GM10847 (cell line): ENCODE measurements around the gene DIO3.

Experiments
- POLR2A ChIP-seq: IDR thresholded peaks from 2 replicates; pipeline ENCODE4 v1.6.1; 2011; ENCODE audit not compliant: insufficient read length; ENCODE audit errors: extremely low read depth

The DIO3 gene

DNA sequence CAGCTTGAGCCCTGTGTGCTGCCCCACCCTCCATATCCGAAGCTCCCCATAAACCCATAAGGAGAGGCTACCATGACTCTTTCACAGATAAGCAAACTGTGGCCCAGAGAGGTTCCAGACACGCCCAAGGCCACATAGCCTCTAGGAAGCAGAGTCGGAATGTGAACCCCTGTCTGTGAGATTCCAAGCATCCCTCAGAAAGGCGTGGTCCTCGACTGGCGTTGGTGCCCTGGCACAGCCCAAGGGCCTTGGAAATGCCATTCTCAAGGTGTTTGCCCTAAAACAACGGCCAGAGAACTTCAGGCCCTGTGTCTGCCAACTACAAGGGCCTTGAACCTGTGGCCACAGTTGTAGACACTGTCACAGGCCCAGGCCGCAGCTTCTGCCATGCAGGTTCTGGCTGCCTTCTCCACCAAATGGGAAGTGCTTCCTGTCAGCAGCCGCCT, 8.5 kb upstream of the DIO3 start:
- TF ChIP-seq POLR2A, result no peak

DNA sequence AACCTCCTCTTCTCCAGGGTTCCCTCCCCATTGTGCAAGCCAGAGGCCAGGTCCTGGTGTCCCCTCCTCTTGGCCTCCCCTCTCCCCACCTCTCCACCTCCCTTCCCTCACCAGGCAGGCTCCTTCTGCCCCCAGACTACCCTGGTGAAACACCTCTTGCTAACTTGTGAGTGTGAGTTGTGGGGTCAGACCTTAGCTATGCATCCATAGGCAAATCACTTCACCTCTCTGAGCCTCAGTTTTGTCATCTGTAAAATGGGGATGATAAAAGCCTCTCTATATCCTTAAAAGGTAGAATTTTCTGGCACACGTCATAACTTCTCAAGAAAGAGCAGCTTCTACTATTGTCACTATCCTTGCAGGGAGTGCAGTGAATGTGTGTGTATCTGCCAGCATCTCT, 7.9 kb upstream of the DIO3 start:
- TF ChIP-seq POLR2A, result no peak

GRCh38 chr14:101553931-101554330, 7.4 kb upstream of the DIO3 start:
- TF ChIP-seq POLR2A, result no peak

DNA sequence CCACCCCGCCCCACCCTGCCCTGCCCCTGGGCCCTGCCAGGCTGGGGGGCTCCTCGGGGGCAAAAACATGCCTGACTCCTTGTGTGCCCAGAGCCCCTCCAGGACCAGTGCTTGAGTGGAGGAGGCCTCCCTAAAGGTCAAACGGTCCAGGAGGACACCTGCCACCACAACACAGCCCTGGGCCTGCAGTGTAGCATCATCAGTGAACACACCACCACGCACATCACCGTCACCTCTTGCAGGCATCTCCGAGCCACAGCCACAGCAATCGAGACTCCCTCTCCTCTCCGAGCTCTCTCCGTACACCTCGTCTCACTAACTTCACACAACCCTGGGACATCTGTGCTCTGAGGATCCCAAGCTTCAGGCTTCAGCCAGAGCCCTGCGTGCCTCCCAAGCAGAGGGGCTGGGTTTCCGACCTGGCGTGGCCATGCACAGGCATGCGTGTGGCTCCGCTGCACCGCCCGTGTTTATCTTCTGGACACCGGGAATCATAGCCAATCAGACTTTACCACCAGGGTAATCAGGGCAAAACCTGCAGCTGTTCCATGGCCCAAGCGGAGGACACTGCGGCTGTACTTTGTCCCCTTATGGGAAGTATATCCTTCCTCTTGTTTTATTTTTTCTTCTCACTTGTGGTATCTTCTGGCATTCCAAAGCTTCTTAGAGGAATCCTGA, 6.2 kb upstream of the DIO3 start:
- no peak for TF ChIP-seq POLR2A

GRCh38 chr14:101556131-101556530, 5.2 kb upstream of the DIO3 start:
- TF ChIP-seq POLR2A, result no peak

- no peak for TF ChIP-seq POLR2A
Observed at GRCh38 chr14:101556566-101557320, 4.6 kb upstream of the DIO3 start.

DNA sequence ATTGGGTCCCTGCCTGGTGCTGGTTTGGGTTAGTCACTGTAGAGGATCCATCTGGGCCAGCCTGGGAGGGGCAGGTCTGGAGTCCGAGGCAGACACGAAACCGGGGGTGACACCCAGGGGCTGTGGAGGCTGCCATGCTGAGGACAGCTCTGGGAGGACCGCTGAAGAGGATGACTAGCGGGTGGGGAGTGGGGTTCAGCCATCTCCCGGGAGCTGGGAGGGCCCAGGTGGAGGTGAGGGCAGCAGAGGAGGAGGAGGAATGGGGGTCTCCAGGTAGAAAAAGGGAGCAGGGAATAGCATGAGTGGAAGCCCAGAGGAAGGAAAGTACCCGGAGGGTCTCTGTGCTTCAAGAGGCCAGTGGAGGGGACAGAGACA, 4.0 kb upstream of the DIO3 start:
- TF ChIP-seq POLR2A, result no peak

DNA sequence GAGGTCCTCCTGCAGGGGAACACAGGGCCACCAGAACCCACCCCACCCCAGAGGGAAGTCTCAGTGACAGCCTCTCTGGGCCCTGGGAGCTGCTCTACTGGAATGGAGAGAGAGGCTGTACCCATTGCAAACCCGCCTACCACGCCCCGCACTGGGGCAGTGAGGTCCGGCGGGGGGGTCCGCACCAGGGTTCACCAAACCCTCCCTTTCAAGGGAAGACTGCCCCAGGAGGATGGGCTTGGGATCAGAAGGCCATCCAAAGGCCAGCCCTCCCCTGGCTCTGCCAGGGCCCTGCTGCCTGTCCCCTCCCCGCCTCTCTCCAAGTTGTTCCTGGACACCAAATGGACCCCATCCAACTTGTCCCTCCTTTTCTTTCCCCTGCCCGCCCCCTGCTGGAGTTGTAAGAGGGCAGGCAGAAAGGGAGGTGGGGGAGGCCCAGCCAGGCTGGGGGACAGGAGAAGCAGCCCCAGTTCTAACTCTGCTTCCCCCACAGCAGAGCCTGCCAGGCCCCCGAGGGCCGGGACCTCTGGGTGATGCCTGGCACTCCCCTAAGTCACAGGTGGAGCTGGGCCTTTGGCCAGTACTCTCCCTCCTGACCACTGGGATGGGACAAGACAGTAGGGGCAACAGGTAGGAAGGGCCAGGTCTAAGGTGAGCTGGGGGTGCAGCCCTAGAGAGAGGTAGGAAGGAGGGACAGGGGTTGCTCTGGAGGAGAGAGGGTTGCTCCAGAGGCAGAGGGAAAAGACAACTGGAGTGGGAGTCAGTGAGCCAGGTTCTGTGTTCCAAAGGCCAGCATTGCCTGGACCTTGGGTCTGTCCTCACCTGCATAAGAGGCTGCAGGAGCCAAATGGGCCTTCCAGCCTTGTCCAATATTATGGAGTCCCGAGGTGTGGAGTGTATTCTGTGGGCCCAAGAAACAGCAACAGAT, 3.2 kb upstream of the DIO3 start:
- no peak for TF ChIP-seq POLR2A

DNA sequence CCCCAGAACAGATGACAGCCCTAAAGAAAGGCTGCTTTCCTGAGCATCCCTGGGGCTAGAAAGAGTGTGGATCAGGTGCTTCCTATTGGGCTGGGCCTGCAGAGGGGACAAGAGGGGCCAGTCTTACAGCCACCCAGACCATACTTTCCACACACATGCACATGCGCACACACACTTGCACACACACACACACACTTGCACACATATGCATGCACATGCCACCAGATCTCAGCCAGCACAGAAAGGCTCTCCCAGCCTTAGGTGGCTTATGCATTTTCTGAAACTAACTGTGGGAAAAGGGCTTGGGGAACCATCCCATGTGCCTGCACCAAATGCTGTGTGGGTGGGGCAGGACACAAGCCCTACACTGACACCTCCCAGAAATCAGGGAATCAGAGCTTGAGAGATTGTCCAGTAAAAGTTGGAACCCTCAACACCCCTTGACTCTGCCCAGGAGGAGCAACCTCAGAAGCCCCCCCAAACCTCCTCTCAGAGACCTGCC, 2.5 kb upstream of the DIO3 start:
- no peak for TF ChIP-seq POLR2A

DNA sequence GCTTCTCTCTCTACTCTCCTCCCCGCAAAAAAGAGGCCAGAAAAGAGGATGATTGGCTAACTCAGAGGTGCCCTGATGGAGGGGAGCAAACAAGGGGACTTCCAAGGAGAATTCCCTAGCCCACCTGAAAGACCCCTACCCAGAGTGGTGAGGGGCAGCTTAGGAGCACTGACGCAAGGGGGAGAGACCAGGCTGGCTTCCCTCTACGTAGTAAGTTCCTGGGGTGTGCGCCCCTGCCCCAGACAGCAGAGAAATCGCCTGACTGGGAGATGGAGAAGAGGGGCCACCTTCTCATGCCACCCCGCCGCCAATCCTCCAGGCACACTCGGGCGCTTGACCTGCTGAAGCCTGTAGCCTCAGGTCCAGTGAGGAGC, 2.1 kb upstream of the DIO3 start:
- TF ChIP-seq POLR2A, result no peak

DNA sequence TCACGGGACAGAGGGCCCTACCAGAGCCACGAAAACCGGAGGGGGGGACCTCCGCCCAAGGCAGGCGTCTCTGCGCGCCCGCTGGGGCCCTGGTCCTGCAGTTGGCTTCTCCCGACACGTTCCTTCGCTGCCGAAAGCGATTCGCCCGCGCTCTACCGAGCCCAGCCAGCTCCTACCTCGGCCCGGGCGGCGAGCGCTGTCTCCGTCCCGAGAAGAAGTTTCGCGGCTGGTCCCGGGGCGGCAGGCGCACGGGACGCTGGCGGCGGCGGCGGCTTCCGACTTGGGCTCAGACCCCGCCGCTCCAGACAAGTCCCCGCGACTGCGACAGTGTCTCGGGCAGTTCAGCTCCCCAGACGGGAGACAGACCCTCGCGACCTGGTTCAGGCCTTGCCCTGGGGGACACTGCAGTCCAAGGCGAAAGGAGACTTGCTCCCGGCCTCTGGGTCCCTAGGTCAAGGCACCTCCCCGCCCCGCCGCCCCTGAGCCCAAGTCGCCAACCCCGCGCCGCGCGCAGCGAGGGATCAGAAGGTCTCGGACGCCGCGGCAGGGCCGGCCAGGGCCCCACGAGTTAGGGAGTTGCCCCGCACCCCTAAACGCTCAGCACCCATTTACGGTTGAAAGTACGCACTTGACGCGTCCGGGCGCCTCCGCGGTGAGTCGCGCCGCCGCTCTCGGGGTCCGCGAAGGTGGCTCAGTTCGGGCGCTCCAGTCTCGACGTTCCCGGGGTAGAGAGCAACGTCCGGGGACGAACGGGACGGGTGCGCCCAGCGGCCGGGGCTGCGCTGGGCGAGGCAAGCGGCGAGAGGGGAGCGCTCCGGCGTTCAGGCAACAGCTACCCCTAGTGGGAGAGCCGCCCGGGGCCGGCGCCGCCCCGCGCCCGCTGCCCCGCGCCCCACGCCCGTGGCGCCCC, 1.4 kb upstream of the DIO3 start:
- TF ChIP-seq POLR2A, result no peak

GRCh38 chr14:101560534-101561113, 671 bp upstream of the DIO3 start:
- no peak for TF ChIP-seq POLR2A

DNA sequence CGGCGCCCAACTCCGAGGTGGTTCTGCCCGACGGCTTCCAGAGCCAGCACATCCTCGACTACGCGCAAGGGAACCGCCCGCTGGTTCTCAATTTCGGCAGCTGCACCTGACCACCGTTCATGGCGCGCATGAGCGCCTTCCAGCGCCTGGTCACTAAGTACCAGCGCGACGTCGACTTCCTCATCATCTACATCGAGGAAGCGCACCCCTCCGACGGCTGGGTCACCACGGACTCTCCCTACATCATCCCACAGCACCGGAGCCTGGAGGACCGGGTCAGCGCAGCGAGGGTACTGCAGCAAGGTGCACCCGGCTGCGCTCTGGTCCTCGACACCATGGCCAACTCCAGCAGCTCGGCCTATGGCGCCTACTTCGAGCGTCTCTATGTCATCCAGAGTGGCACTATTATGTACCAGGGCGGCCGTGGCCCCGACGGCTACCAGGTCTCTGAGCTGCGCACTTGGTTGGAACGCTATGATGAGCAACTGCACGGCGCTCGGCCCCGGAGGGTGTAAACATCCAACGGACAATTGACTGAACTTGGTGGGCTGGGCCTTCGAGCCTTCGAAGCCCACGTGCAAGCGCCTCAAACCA, 699 bp downstream of the DIO3 start:
- no peak for TF ChIP-seq POLR2A
